OCI-LY7 (cell line): ENCODE measurements around the gene ADSS1. TPM values are rescaled to one million over a fixed set of nuclear protein-coding genes. Genes with fewer than 3 reads are reported as not detected.

Experiments
- BruUV-seq: library from RNA; stranded (reverse); fragments of 400-500 nt; replicated peaks from 2 replicates; lab custom pipeline; 2021; lab: Mats Ljungman, UMichigan
- CTCF ChIA-PET: fragments of 300-600 bp; sonication (Branson Sonifier 250); formaldehyde crosslinking; loops from one replicate; lab custom pipeline; 2022; ENCODE audit warnings: antibody characterized with exemption; ENCODE audit not compliant: unreplicated experiment; lab: Charles Lee
- POLR2A ChIA-PET: fragments of 300-600 bp; sonication (Branson Sonifier 250); formaldehyde crosslinking; loops from one replicate; lab custom pipeline; 2022; ENCODE audit warnings: antibody characterized with exemption; lab: Charles Lee
- DNase-seq: peaks from one replicate; pipeline ENCODE4 v3.0.0-alpha.2; 2015; ENCODE audit warnings: low spot score
- H2AFZ ChIP-seq: fragments of 200-600 bp; sonication (generic), shearing (Covaris generic); 2 replicates; pipeline ENCODE4 v1.6.1; 2014; ENCODE audit warnings: mild to moderate bottlenecking, antibody characterized with exemption, low read length, moderate library complexity
- H3K27ac ChIP-seq: fragments of 200-600 bp; sonication (generic); 2 replicates; pipeline ENCODE4 v1.5.1; 2014; ENCODE audit warnings: mixed run types, low read depth, mild to moderate bottlenecking, moderate library complexity, low read length, inconsistent platforms; ENCODE audit not compliant: poor library complexity, severe bottlenecking
- H3K36me3 ChIP-seq: fragments of 200-600 bp; sonication (generic); 2 replicates; pipeline ENCODE4 v1.6.1; 2014; ENCODE audit warnings: mild to moderate bottlenecking, antibody characterized with exemption, low read length, moderate library complexity, mixed read lengths; ENCODE audit not compliant: insufficient read depth
- H3K4me1 ChIP-seq: fragments of 200-600 bp; sonication (generic); 2 replicates; pipeline ENCODE4 v1.5.1; 2014; ENCODE audit warnings: mild to moderate bottlenecking, low read length; ENCODE audit not compliant: insufficient read depth, poor library complexity, severe bottlenecking
- H3K4me2 ChIP-seq: fragments of 200-600 bp; sonication (generic); 2 replicates; pipeline ENCODE4 v1.6.1; 2014; ENCODE audit warnings: mild to moderate bottlenecking, low read length
- H3K4me3 ChIP-seq: fragments of 200-600 bp; sonication (generic); 2 replicates; pipeline ENCODE4 v1.5.1; 2014; ENCODE audit warnings: mild to moderate bottlenecking, low read depth, low read length; ENCODE audit not compliant: poor library complexity, severe bottlenecking
- H3K79me2 ChIP-seq: fragments of 200-600 bp; sonication (generic); 2 replicates; pipeline ENCODE4 v1.6.1; 2016; ENCODE audit warnings: low read depth, mild to moderate bottlenecking, low read length, moderate library complexity, mixed read lengths; ENCODE audit not compliant: insufficient read depth
- H3K9me2 ChIP-seq: fragments of 200-600 bp; sonication (generic); 2 replicates; pipeline ENCODE4 v1.6.1; 2016; ENCODE audit warnings: mild to moderate bottlenecking, low read length, mixed read lengths; ENCODE audit not compliant: insufficient read depth
- H3K9me3 ChIP-seq: fragments of 200-600 bp; sonication (generic); 2 replicates; pipeline ENCODE4 v1.6.1; 2014; ENCODE audit warnings: mild to moderate bottlenecking, mixed run types, low read length, mixed read lengths
- H4K20me1 ChIP-seq: fragments of 200-600 bp; sonication (generic); 2 replicates; pipeline ENCODE4 v1.6.1; 2014; ENCODE audit warnings: mild to moderate bottlenecking, antibody characterized with exemption, low read length, moderate library complexity, mixed read lengths; ENCODE audit not compliant: insufficient read depth
- EZH2phosphoT487 ChIP-seq: fragments of 200-600 bp; sonication (generic); IDR thresholded peaks from 2 replicates; pipeline ENCODE4 v1.6.1; 2018; ENCODE audit warnings: low read depth, borderline replicate concordance, mild to moderate bottlenecking, mixed run types, antibody characterized with exemption, low read length, moderate library complexity, mixed read lengths
- intact Hi-C: fragments of 100-400 bp; cut with micrococcal nuclease; formaldehyde crosslinking; loops from one replicate; pipeline ENCODE4 v1.10.0; 2022; ENCODE audit not compliant: unreplicated experiment
- total RNA-seq, 2 experiments: library from RNA; depleted of rRNA in 1 of 2; stranded (reverse); fragments of >200 nt in 1 of 2; shearing (Covaris generic) in 1 of 2; gene quantifications; 2 replicates each; pipeline ENCODE4 v1.2.3, GENCODE V29; 2014 to 2022
- TF ChIP-seq, protein P1 (sequence below): fragments of 200-600 bp; sonication (generic); conservative IDR thresholded peaks from 2 replicates; pipeline ENCODE4 v1.5.1; 2014; ENCODE audit warnings: mild to moderate bottlenecking, antibody characterized with exemption, low read length, moderate library complexity, mixed read lengths

The ADSS1 gene
- total RNA-seq, 2 experiments from 2014 or later: 2.8 TPM; not detected in 1

- intact Hi-C loops: no loop called here
- H3K4me2 ChIP-seq: peak overlapping the region; percentile 48; the same call in 1 of the 2 replicates
- H3K79me2 ChIP-seq: no peaks in the 10 kb centered on the region
- no peaks in the 10 kb centered on the region for H4K20me1 ChIP-seq
- H3K4me3 ChIP-seq: no peak overlapping the region
- no peaks in the 10 kb centered on the region for H3K9me3 ChIP-seq
- H3K27ac ChIP-seq: peak overlapping the region; percentile 52
- no peaks in the 10 kb centered on the region for H3K36me3 ChIP-seq
- no TSS peak for BruUV-seq
- peaks cover 47% of the 10 kb centered on the region for H3K4me1 ChIP-seq
- POLR2A ChIA-PET: interaction anchor here (1.3 to 1.7 kb wide), 2 partner anchors 22 to 24 kb away, joined by 11 to 12 read pairs; no protein-coding TSS in a partner anchor
- DNase-seq: no peak
- CTCF ChIA-PET: interaction anchor here (0.6 to 1.5 kb wide), 3 partner anchors 12 to 24 kb away, joined by 3 to 5 read pairs (median 3); no protein-coding TSS in a partner anchor
- no peak for TF ChIP-seq EZH2phosphoT487
- TF ChIP-seq, protein P1, sequence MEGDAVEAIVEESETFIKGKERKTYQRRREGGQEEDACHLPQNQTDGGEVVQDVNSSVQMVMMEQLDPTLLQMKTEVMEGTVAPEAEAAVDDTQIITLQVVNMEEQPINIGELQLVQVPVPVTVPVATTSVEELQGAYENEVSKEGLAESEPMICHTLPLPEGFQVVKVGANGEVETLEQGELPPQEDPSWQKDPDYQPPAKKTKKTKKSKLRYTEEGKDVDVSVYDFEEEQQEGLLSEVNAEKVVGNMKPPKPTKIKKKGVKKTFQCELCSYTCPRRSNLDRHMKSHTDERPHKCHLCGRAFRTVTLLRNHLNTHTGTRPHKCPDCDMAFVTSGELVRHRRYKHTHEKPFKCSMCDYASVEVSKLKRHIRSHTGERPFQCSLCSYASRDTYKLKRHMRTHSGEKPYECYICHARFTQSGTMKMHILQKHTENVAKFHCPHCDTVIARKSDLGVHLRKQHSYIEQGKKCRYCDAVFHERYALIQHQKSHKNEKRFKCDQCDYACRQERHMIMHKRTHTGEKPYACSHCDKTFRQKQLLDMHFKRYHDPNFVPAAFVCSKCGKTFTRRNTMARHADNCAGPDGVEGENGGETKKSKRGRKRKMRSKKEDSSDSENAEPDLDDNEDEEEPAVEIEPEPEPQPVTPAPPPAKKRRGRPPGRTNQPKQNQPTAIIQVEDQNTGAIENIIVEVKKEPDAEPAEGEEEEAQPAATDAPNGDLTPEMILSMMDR: no peak
- H2AFZ ChIP-seq: no peak overlapping the region; the same call in 1 of the 2 replicates
- H3K9me2 ChIP-seq: no peaks in the 10 kb centered on the region
Measured at GRCh38 chr14:104680056-104680805, 43.8 kb upstream of the ADSS1 start.

DNA sequence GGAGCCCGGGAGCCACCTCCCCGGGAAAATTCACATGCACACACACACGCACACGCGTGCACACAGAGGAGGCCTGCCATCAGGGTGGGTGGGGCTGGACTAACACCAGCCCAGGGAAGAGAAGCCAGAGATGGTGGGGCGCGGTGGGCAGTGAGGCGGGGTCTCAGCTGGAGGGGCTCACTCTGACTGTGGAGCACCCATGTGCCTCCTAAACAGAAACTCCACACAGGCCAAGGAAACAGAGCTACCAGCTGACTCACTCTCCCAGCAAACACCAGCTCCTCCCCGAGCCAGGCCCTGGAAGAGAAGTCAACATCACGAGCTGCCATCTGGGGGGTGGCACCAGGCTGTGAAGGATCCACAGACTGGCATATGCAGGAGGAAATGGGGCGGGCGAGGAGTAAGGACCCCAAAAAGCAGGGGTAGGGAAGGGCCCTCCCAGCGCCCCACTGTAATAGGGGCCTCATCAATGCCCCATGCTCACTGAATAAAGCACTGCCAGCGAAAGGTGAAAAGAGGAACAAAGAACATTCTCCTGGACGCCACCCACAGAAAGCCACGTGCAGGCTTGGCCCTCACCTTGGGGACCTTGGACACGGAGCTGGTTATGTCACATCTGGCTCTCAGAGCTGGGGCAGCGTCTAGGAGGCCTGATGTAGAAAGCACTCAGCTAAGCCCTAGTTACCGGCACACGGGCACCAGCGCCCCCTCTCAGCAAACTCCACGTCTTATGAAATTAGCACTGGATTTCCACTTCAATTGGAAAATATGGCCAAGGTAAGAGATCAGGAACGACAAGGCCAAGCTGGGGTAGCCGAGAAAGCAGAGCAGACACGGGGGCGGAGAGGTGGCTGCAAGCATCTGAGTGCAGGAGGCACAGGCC is 43.0 kb upstream of the ADSS1 start:
- ChIA-PET POLR2A (interaction anchor here (1.0 to 1.7 kb wide), 3 partner anchors 9 to 25 kb away, joined by 3 to 12 read pairs (median 11); no protein-coding TSS in a partner anchor), CTCF (interaction anchor here (0.6 to 1.5 kb wide), 3 partner anchors 14 to 25 kb away, joined by 3 to 5 read pairs (median 5); no protein-coding TSS in a partner anchor)
- H3K4me2 ChIP-seq: peak overlapping the region; percentile 48
- H3K9me3 ChIP-seq: no peaks in the 10 kb centered on the region
- DNase-seq: peak; percentile 83
- intact Hi-C loops: loop anchor here (1.0 kb wide), 2 partner anchors 21 to 31 kb away; no protein-coding TSS in a partner anchor
- H3K79me2 ChIP-seq: no peaks in the 10 kb centered on the region
- H3K4me1 ChIP-seq: peaks cover 48% of the 10 kb centered on the region
- H4K20me1 ChIP-seq: no peaks in the 10 kb centered on the region
- H3K36me3 ChIP-seq: no peaks in the 10 kb centered on the region
- H3K27ac ChIP-seq: peak overlapping the region; percentile 52
- H3K4me3 ChIP-seq: no peak overlapping the region
- no peaks in the 10 kb centered on the region for H3K9me2 ChIP-seq
- H2AFZ ChIP-seq: peak overlapping the region; percentile 61
- TF ChIP-seq, protein P1: peak; percentile 81
- TF ChIP-seq EZH2phosphoT487: no peak
- no TSS peak for BruUV-seq
